Activated naive CD8-positive, alpha-beta T cell (primary cell): ENCODE results near the gene ID3.
A peak's percentile ranks its signal among the peaks of the same experiment; 100 is the strongest.
"Not testable (repeated sequence)": the region's sequence is repeated elsewhere in the genome, so short reads cannot be mapped to it uniquely, and the experiment has no call there.

Experiments used
- H3K27ac Mint-ChIP-seq: one replicate; pipeline ENCODE4 v1.8.0; 2021; ENCODE audit warnings: mixed read lengths
- H3K27me3 Mint-ChIP-seq: one replicate; pipeline ENCODE4 v1.8.0; 2021; ENCODE audit warnings: mixed read lengths
- H3K36me3 Mint-ChIP-seq: one replicate; pipeline ENCODE4 v1.8.0; 2021; ENCODE audit warnings: mixed read lengths
- H3K4me1 Mint-ChIP-seq: one replicate; pipeline ENCODE4 v1.8.0; 2021; ENCODE audit warnings: low read depth, mixed read lengths
- H3K4me3 Mint-ChIP-seq: one replicate; pipeline ENCODE4 v1.8.0; 2021; ENCODE audit warnings: mild to moderate bottlenecking, mixed read lengths
- H3K9me3 Mint-ChIP-seq: one replicate; pipeline ENCODE4 v1.8.0; 2021; ENCODE audit warnings: low read depth, mixed read lengths

The ID3 gene

GRCh38 chr1:23553231-23554126 lies 5.8 kb downstream of the ID3 start:
- H3K36me3 Mint-ChIP-seq = no peaks in the 10 kb centered on the region
- H3K9me3 Mint-ChIP-seq = no peaks in the 10 kb centered on the region
- H3K4me3 Mint-ChIP-seq = peak overlapping the region; percentile 78
- peak overlapping the region; percentile 83 for H3K27ac Mint-ChIP-seq
- no peaks in the 10 kb centered on the region for H3K27me3 Mint-ChIP-seq
- peaks cover 50% of the 10 kb centered on the region for H3K4me1 Mint-ChIP-seq

GRCh38 chr1:23551849-23552248 lies 7.5 kb downstream of the ID3 start:
- Mint-ChIP-seq H3K4me3 (no peak overlapping the region), H3K36me3 (no peaks in the 10 kb centered on the region), H3K9me3 (no peaks in the 10 kb centered on the region), H3K27ac (no peak overlapping the region), H3K4me1 (peaks cover 42% of the 10 kb centered on the region), H3K27me3 (no peaks in the 10 kb centered on the region)

- H3K4me1 Mint-ChIP-seq = peaks cover 20% of the 10 kb centered on the region
- H3K9me3 Mint-ChIP-seq = no peaks in the 10 kb centered on the region
- no peak overlapping the region for H3K4me3 Mint-ChIP-seq
- H3K27ac Mint-ChIP-seq = no peak overlapping the region
- H3K36me3 Mint-ChIP-seq = no peaks in the 10 kb centered on the region
- no peaks in the 10 kb centered on the region for H3K27me3 Mint-ChIP-seq
Observed at GRCh38 chr1:23548704-23549143, 10.6 kb downstream of the ID3 start.

GRCh38 chr1:23546897-23547584 lies 12.3 kb downstream of the ID3 start:
- Mint-ChIP-seq H3K4me1 (peaks cover 12% of the 10 kb centered on the region), H3K27ac (no peak overlapping the region), H3K27me3 (no peaks in the 10 kb centered on the region), H3K36me3 (no peaks in the 10 kb centered on the region), H3K4me3 (no peak overlapping the region), H3K9me3 (no peaks in the 10 kb centered on the region)

- Mint-ChIP-seq H3K27me3 (no peaks in the 10 kb centered on the region), H3K9me3 (no peaks in the 10 kb centered on the region), H3K36me3 (no peaks in the 10 kb centered on the region), H3K4me3 (no peak overlapping the region), H3K4me1 (peaks cover 12% of the 10 kb centered on the region), H3K27ac (no peak overlapping the region)
Observed at GRCh38 chr1:23545851-23546250, 13.4 kb downstream of the ID3 start.

- H3K4me3 Mint-ChIP-seq = no peak overlapping the region
- no peaks in the 10 kb centered on the region for H3K9me3 Mint-ChIP-seq
- H3K36me3 Mint-ChIP-seq = no peaks in the 10 kb centered on the region
- H3K27ac Mint-ChIP-seq = no peak overlapping the region
- H3K27me3 Mint-ChIP-seq = no peaks in the 10 kb centered on the region
- H3K4me1 Mint-ChIP-seq = peaks cover 13% of the 10 kb centered on the region
Observed at GRCh38 chr1:23544444-23545389, 14.6 kb downstream of the ID3 start.

GRCh38 chr1:23543707-23544443 lies 15.4 kb downstream of the ID3 start:
- Mint-ChIP-seq H3K36me3 (no peaks in the 10 kb centered on the region), H3K27me3 (no peaks in the 10 kb centered on the region), H3K4me3 (no peak overlapping the region), H3K27ac (no peak overlapping the region), H3K9me3 (no peaks in the 10 kb centered on the region), H3K4me1 (peaks cover 16% of the 10 kb centered on the region)

- not testable (repeated sequence) for H3K27ac Mint-ChIP-seq, H3K4me3 Mint-ChIP-seq, H3K27me3 Mint-ChIP-seq, H3K9me3 Mint-ChIP-seq, H3K36me3 Mint-ChIP-seq
- H3K4me1 Mint-ChIP-seq = peaks cover 16% of the 10 kb centered on the region
Observed at GRCh38 chr1:23542940-23543339, 16.4 kb downstream of the ID3 start.

GRCh38 chr1:23539698-23540266 lies 19.5 kb downstream of the ID3 start:
- Mint-ChIP-seq H3K36me3 (no peaks in the 10 kb centered on the region), H3K4me1 (peaks cover 12% of the 10 kb centered on the region), H3K9me3 (no peaks in the 10 kb centered on the region), H3K27ac (peak overlapping the region; percentile 29), H3K27me3 (no peaks in the 10 kb centered on the region), H3K4me3 (peak overlapping the region; percentile 9)

GRCh38 chr1:23537296-23537973 lies 21.9 kb downstream of the ID3 start:
- no peak overlapping the region for H3K4me3 Mint-ChIP-seq
- no peak overlapping the region for H3K27ac Mint-ChIP-seq
- no peaks in the 10 kb centered on the region for H3K9me3 Mint-ChIP-seq
- H3K4me1 Mint-ChIP-seq = peaks cover 16% of the 10 kb centered on the region
- H3K36me3 Mint-ChIP-seq = no peaks in the 10 kb centered on the region
- H3K27me3 Mint-ChIP-seq = no peaks in the 10 kb centered on the region

GRCh38 chr1:23533246-23534023 lies 25.9 kb downstream of the ID3 start:
- Mint-ChIP-seq H3K4me3 (no peak overlapping the region), H3K27me3 (no peaks in the 10 kb centered on the region), H3K27ac (no peak overlapping the region), H3K9me3 (no peaks in the 10 kb centered on the region), H3K36me3 (no peaks in the 10 kb centered on the region), H3K4me1 (peaks cover 37% of the 10 kb centered on the region)

GRCh38 chr1:23531562-23532094 lies 27.7 kb downstream of the ID3 start:
- Mint-ChIP-seq H3K4me1 (peaks cover 54% of the 10 kb centered on the region), H3K27ac (peak overlapping the region; percentile 61), H3K4me3 (peak overlapping the region; percentile 89), H3K9me3 (no peaks in the 10 kb centered on the region), H3K36me3 (no peaks in the 10 kb centered on the region), H3K27me3 (no peaks in the 10 kb centered on the region)
